GM19193 (cell line): ENCODE results near the gene TRIP11.

Source experiments
- POLR2A ChIP-seq: IDR thresholded peaks from 4 replicates; pipeline ENCODE4 v1.6.1; 2011; ENCODE audit not compliant: insufficient read depth, insufficient read length; ENCODE audit errors: extremely low read depth

Gene TRIP11

DNA sequence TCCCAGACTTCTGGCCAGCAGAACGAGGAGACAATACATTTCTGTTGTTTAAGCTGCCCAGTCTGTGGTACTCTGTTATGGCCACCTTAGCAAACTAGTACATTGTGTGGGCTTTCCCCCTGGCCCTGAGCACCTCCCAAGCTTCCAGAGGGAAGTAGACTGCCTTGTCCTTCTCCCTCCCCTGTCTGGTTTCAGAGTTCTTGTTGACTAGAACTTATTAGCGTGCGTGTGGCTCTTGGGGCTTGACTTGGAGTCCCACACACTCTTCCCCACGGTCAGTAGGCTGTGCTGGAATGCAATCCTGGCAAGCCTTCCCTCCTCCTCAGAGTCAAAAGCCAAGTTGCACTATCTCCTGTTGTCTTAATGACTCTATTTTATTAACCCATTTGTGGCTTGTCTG lies 120.0 kb downstream of the TRIP11 start:
- no peak for TF ChIP-seq POLR2A

DNA sequence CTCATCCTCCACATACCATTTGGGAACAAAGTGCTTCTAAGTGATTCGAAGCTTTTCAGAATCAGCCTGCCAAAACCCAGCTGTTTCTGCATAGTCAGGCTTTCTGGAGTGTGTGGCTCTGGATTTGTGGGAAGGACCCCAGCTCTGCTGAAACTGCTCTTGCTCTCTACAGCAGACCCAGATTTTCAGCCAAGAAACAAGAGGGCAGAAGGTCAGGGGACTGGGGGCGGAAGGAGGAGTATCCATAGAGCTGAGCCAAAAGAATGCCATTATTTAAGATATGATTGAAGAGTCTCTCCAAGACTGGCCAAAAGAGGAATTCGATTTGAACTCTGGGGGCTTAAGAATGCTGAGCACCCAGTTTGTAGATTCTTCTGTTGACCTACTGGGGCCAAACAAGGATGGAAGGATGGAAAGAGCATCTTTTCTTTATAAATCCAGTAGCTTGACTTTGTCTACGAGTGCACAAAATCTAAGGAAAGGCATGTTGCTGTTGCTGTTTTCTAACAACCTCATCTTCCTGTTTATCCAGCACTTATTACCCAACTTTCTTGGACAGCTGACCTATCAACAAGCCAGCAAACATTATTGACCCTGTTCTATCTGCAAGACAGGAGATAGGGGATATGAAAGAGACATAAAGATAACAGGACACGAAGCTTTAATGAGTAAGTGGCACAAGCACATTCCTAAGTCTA lies 121.5 kb downstream of the TRIP11 start:
- no peak for TF ChIP-seq POLR2A
